Ovary (tissue), 3 donors: ENCODE results near the gene MARS1.

ENCODE experiments used
- CTCF ChIP-seq, 3 donors: fragments of 450-650 bp in 2 of 3; fragments of 200-600 bp in 1 of 3; IDR thresholded peaks; one replicate each; pipeline versions ENCODE4 v1.5.1 to v1.8.0; 2016 to 2022; ENCODE audit warnings: antibody characterized with exemption in 3 of 3, mild to moderate bottlenecking in 1 of 3
- POLR2A ChIP-seq: fragments of 450-650 bp; IDR thresholded peaks from one replicate; pipeline ENCODE4 v1.6.1; 2017; ENCODE audit warnings: antibody characterized with exemption, mild to moderate bottlenecking, moderate library complexity
- donor health status: DM: no; HTN: no; CAD: no.

GRCh38 chr12:57496822-57497221 is 9.0 kb downstream of the MARS1 start:
- no peak for TF ChIP-seq CTCF (IDR thresholded peaks at IDR 0.05)
- TF ChIP-seq POLR2A, result no peak
